ENCODE results near the gene SLC30A5. TPM values are rescaled to one million over a fixed set of nuclear protein-coding genes. Genes with fewer than 3 reads are reported as not detected.

The SLC30A5 gene
- polyA plus RNA-seq, 1 donor (not counting 4 experiments of a cell fraction or from before 2014, with no cell fraction given) = 43.4 TPM

DNA sequence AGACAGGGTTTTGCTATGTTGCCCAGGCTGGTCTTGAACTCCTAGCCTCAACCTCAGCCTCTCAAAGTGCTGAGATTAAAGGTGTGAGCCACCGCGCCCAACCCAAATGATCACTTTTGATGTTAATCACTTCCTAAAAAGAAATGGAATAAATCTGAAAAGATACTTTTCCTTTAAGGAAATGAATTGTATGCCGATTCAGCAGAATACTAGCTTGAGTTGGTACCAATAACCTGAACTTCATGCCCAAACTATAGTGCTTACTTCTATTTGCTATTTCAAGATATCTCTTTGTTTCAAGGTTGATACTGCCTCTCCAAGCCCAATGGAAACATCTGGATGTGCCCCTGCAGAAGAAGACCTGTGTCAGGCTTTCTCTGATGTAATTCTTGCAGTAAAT, 77.2 kb downstream of the SLC30A5 start:
- Histone ChIP-seq H3K4me2 (ENCODE audit: control insufficient read depth, extremely low read depth, insufficient read depth, low read depth, low read length) (no peak overlapping the region), H3K4me1 (ENCODE audit: control insufficient read depth, extremely low read depth, insufficient read depth, low read length) (peaks cover 22% of the 10 kb centered on the region)

More for the DNA sequence above, 77.2 kb downstream of the SLC30A5 start:
- no peaks in the 10 kb centered on the region for H4K20me1 ChIP-seq (ENCODE audit: control insufficient read depth, extremely low read depth, insufficient read depth, low read length)
- no peak overlapping the region for H2AFZ ChIP-seq (ENCODE audit: control insufficient read depth, low read length)
- DNase-seq (ENCODE audit: low read depth, low spot score) (no peak), FAIRE-seq (no peak)
- H3K27me3 ChIP-seq (ENCODE audit: control insufficient read depth, extremely low read depth, insufficient read depth, low read length) = no peaks in the 10 kb centered on the region
- H3K79me2 ChIP-seq (ENCODE audit: control insufficient read depth, insufficient read depth, low read length) = peaks cover 42% of the 10 kb centered on the region
- no peak overlapping the region for H3K27ac ChIP-seq (ENCODE audit: control insufficient read depth, insufficient read depth, low read length)
- TF ChIP-seq EZH2 (IDR thresholded peaks at IDR 0.05; ENCODE audit: low read length) = no peak
- TF ChIP-seq, protein P1, sequence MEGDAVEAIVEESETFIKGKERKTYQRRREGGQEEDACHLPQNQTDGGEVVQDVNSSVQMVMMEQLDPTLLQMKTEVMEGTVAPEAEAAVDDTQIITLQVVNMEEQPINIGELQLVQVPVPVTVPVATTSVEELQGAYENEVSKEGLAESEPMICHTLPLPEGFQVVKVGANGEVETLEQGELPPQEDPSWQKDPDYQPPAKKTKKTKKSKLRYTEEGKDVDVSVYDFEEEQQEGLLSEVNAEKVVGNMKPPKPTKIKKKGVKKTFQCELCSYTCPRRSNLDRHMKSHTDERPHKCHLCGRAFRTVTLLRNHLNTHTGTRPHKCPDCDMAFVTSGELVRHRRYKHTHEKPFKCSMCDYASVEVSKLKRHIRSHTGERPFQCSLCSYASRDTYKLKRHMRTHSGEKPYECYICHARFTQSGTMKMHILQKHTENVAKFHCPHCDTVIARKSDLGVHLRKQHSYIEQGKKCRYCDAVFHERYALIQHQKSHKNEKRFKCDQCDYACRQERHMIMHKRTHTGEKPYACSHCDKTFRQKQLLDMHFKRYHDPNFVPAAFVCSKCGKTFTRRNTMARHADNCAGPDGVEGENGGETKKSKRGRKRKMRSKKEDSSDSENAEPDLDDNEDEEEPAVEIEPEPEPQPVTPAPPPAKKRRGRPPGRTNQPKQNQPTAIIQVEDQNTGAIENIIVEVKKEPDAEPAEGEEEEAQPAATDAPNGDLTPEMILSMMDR (optimal IDR thresholded peaks at IDR 0.05 in 1 of 3, IDR thresholded peaks at IDR 0.05 in 1 of 3, conservative IDR thresholded peaks at IDR 0.05 in 1 of 3; ENCODE audit: extremely low read depth in 1 of 3, insufficient read depth in 2 of 3, low read length in 3 of 3) = no peak
- H3K36me3 ChIP-seq (ENCODE audit: control insufficient read depth in 2 of 2, extremely low read depth in 1 of 2, insufficient read depth in 2 of 2, low read length in 2 of 2) = peaks cover 20 to 41% of the 10 kb centered on the region in 2 experiments
- no peaks in the 10 kb centered on the region for H3K9me1 ChIP-seq (ENCODE audit: control insufficient read depth, extremely low read depth, insufficient read depth, low read length)
- dilution Hi-C loops (cut with MboI; ENCODE audit: extremely low pct_ligation_motif_present, low sequenced_read_pairs) = no loop called here
- H3K4me3 ChIP-seq (ENCODE audit: control insufficient read depth in 2 of 3, extremely low read depth in 1 of 3, insufficient read depth in 2 of 3, low read depth in 1 of 3, low read length in 3 of 3) = no peak overlapping the region
- no peak overlapping the region for H3K9ac ChIP-seq (ENCODE audit: control insufficient read depth, extremely low read depth, insufficient read depth, low read length)
- H3K9me3 ChIP-seq (ENCODE audit: control insufficient read depth, low read depth, low read length) = no peaks in the 10 kb centered on the region

Small RNAs within 50 kb of the gene (small RNA-seq; reads per million reads assigned to genes)
- 0 reads per million in 3 experiments for gene SNORA50D (ENCODE audit: insufficient read length in 3 of 3, low read depth in 3 of 3, low replicate concordance in 1 of 3)
- gene SUMO2P4 (ENCODE audit: insufficient read length in 3 of 3, low read depth in 3 of 3, low replicate concordance in 1 of 3) = 0 reads per million in 3 experiments

Other genes starting within 250 kb of the SLC30A5 start
- 38.8 to 126 TPM (median 98.0 TPM) in 3 replicates for gene CCNB1, start 73.1 kb downstream of the SLC30A5 start, polyA plus RNA-seq
- gene CENPH, start 95.6 kb downstream of the SLC30A5 start, polyA plus RNA-seq = 4.6 to 13.4 TPM (median 7.4 TPM) in 3 replicates
- gene CDK7, start 140.9 kb downstream of the SLC30A5 start, polyA plus RNA-seq = 43.4 to 80.6 TPM (median 80.5 TPM) in 3 replicates
- 3.8 to 6.3 TPM (median 3.9 TPM) in 3 replicates for gene CCDC125, start 238.8 kb downstream of the SLC30A5 start, polyA plus RNA-seq

All from keratinocyte (primary cell).